ENCODE data around the gene BEND6. TPM values are rescaled to one million over a fixed set of nuclear protein-coding genes. Genes with fewer than 3 reads are reported as not detected.

BEND6 gene
- polyA plus RNA-seq, 1 donor (not counting 4 experiments of a cell fraction or from before 2014, with no cell fraction given), result 1.0 TPM

DNA sequence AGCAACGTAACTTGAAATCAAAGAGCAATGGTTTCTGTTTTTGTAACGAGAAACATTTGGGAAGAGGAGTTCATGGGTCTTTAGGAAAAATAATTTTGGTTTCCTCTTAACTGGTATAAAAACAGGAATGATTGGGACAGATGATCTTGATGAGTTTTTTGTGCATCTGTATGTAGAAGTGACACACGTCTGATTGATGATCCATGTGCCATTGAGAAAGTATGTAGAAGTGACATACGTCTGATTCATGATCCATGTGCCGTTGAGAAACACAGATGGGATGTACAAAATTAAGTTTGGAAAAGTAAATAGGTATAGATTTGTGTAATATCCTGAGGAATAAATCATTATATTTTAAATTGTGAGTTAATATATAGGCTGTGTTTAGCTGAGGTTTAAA lies 93.7 kb downstream of the BEND6 start:
- peaks cover 32% of the 10 kb centered on the region for H3K79me2 ChIP-seq (ENCODE audit: control insufficient read depth, insufficient read depth, low read length)
- no peaks in the 10 kb centered on the region for H3K9me1 ChIP-seq (ENCODE audit: control insufficient read depth, extremely low read depth, insufficient read depth, low read length)
- dilution Hi-C loops (cut with MboI; ENCODE audit: extremely low pct_ligation_motif_present, low sequenced_read_pairs), result no loop called here
- no peak for DNase-seq (ENCODE audit: low read depth, low spot score)
- peak overlapping the region; percentile 4 for H3K4me2 ChIP-seq (ENCODE audit: control insufficient read depth, extremely low read depth, insufficient read depth, low read depth, low read length)
- H3K9me3 ChIP-seq (ENCODE audit: control insufficient read depth, low read depth, low read length), result no peaks in the 10 kb centered on the region
- H3K4me1 ChIP-seq (ENCODE audit: control insufficient read depth, extremely low read depth, insufficient read depth, low read length), result peaks cover 10% of the 10 kb centered on the region
- H3K9ac ChIP-seq (ENCODE audit: control insufficient read depth, extremely low read depth, insufficient read depth, low read length), result no peak overlapping the region
- no peaks in the 10 kb centered on the region for H3K27me3 ChIP-seq (ENCODE audit: control insufficient read depth, extremely low read depth, insufficient read depth, low read length)
- no peak overlapping the region for H3K27ac ChIP-seq (ENCODE audit: control insufficient read depth, insufficient read depth, low read length)
- H4K20me1 ChIP-seq (ENCODE audit: control insufficient read depth, extremely low read depth, insufficient read depth, low read length), result no peaks in the 10 kb centered on the region
- peaks cover 2 to 8% of the 10 kb centered on the region in 2 experiments for H3K36me3 ChIP-seq (ENCODE audit: control insufficient read depth in 2 of 2, extremely low read depth in 1 of 2, insufficient read depth in 2 of 2, low read length in 2 of 2)
- TF ChIP-seq EZH2 (IDR thresholded peaks at IDR 0.05; ENCODE audit: low read length), result no peak
- TF ChIP-seq, protein P1, sequence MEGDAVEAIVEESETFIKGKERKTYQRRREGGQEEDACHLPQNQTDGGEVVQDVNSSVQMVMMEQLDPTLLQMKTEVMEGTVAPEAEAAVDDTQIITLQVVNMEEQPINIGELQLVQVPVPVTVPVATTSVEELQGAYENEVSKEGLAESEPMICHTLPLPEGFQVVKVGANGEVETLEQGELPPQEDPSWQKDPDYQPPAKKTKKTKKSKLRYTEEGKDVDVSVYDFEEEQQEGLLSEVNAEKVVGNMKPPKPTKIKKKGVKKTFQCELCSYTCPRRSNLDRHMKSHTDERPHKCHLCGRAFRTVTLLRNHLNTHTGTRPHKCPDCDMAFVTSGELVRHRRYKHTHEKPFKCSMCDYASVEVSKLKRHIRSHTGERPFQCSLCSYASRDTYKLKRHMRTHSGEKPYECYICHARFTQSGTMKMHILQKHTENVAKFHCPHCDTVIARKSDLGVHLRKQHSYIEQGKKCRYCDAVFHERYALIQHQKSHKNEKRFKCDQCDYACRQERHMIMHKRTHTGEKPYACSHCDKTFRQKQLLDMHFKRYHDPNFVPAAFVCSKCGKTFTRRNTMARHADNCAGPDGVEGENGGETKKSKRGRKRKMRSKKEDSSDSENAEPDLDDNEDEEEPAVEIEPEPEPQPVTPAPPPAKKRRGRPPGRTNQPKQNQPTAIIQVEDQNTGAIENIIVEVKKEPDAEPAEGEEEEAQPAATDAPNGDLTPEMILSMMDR (optimal IDR thresholded peaks at IDR 0.05 in 1 of 3, IDR thresholded peaks at IDR 0.05 in 1 of 3, conservative IDR thresholded peaks at IDR 0.05 in 1 of 3; ENCODE audit: extremely low read depth in 1 of 3, insufficient read depth in 2 of 3, low read length in 3 of 3), result no peak
- no peak overlapping the region for H3K4me3 ChIP-seq (ENCODE audit: control insufficient read depth in 2 of 3, extremely low read depth in 1 of 3, insufficient read depth in 2 of 3, low read depth in 1 of 3, low read length in 3 of 3)
- FAIRE-seq, result no peak
- H2AFZ ChIP-seq (ENCODE audit: control insufficient read depth, low read length), result no peak overlapping the region

DNA sequence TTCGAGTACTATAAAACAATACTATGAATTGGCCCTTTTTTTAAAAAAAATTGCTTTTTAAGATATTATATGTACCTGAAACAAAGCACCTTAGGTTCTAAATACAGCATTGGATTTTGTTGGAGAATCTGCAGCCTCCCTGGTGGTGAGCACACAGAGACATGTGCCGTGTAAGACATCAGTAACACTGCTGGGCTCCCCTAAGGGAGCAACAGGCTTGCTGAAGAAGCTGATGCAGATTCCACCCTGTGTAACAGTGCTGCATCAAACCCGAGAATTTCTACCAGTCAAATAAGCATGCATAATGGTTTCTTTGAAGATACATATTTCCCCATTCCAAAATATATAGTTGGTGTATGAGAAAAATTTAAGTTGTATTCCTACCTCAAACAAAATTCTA lies 108.9 kb downstream of the BEND6 start:
- H3K27ac ChIP-seq (ENCODE audit: control insufficient read depth, insufficient read depth, low read length), result no peak overlapping the region
- no peak for TF ChIP-seq EZH2 (IDR thresholded peaks at IDR 0.05; ENCODE audit: low read length)
- TF ChIP-seq, protein P1 (optimal IDR thresholded peaks at IDR 0.05 in 1 of 3, IDR thresholded peaks at IDR 0.05 in 1 of 3, conservative IDR thresholded peaks at IDR 0.05 in 1 of 3; ENCODE audit: extremely low read depth in 1 of 3, insufficient read depth in 2 of 3, low read length in 3 of 3), result no peak
- H3K4me1 ChIP-seq (ENCODE audit: control insufficient read depth, extremely low read depth, insufficient read depth, low read length), result no peaks in the 10 kb centered on the region
- no peaks in the 10 kb centered on the region for H3K9me1 ChIP-seq (ENCODE audit: control insufficient read depth, extremely low read depth, insufficient read depth, low read length)
- H3K9ac ChIP-seq (ENCODE audit: control insufficient read depth, extremely low read depth, insufficient read depth, low read length), result no peak overlapping the region
- H2AFZ ChIP-seq (ENCODE audit: control insufficient read depth, low read length), result no peak overlapping the region
- H3K79me2 ChIP-seq (ENCODE audit: control insufficient read depth, insufficient read depth, low read length), result no peaks in the 10 kb centered on the region
- H3K9me3 ChIP-seq (ENCODE audit: control insufficient read depth, low read depth, low read length), result no peaks in the 10 kb centered on the region
- H3K4me3 ChIP-seq (ENCODE audit: control insufficient read depth in 2 of 3, extremely low read depth in 1 of 3, insufficient read depth in 2 of 3, low read depth in 1 of 3, low read length in 3 of 3), result no peak overlapping the region
- dilution Hi-C loops (cut with MboI; ENCODE audit: extremely low pct_ligation_motif_present, low sequenced_read_pairs), result no loop called here
- DNase-seq (ENCODE audit: low read depth, low spot score) (no peak), FAIRE-seq (no peak)
- no peak overlapping the region for H3K4me2 ChIP-seq (ENCODE audit: control insufficient read depth, extremely low read depth, insufficient read depth, low read depth, low read length)
- H3K27me3 ChIP-seq (ENCODE audit: control insufficient read depth, extremely low read depth, insufficient read depth, low read length), result no peaks in the 10 kb centered on the region
- peaks cover 5 to 10% of the 10 kb centered on the region in 2 experiments for H3K36me3 ChIP-seq (ENCODE audit: control insufficient read depth in 2 of 2, extremely low read depth in 1 of 2, insufficient read depth in 2 of 2, low read length in 2 of 2)
- H4K20me1 ChIP-seq (ENCODE audit: control insufficient read depth, extremely low read depth, insufficient read depth, low read length), result no peaks in the 10 kb centered on the region

Measured in keratinocyte (primary cell).